ENCODE results near the gene RNU11.
"Not testable (repeated sequence)": the region's sequence is repeated elsewhere in the genome, so short reads cannot be mapped to it uniquely, and the experiment has no call there.

The RNU11 gene

GRCh38 chr1:28644494-28644893, 3.9 kb upstream of the RNU11 start:
- H3K4me3 ChIP-seq (replicated peaks; ENCODE audit: low read depth, low read length): peak overlapping the region; percentile 98; the same call in 1 of the 2 replicates
- no peak for DNase-seq (ENCODE audit: extremely low read depth, low read depth)
- TF ChIP-seq, protein P1, sequence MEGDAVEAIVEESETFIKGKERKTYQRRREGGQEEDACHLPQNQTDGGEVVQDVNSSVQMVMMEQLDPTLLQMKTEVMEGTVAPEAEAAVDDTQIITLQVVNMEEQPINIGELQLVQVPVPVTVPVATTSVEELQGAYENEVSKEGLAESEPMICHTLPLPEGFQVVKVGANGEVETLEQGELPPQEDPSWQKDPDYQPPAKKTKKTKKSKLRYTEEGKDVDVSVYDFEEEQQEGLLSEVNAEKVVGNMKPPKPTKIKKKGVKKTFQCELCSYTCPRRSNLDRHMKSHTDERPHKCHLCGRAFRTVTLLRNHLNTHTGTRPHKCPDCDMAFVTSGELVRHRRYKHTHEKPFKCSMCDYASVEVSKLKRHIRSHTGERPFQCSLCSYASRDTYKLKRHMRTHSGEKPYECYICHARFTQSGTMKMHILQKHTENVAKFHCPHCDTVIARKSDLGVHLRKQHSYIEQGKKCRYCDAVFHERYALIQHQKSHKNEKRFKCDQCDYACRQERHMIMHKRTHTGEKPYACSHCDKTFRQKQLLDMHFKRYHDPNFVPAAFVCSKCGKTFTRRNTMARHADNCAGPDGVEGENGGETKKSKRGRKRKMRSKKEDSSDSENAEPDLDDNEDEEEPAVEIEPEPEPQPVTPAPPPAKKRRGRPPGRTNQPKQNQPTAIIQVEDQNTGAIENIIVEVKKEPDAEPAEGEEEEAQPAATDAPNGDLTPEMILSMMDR (IDR thresholded peaks at IDR 0.05; ENCODE audit: low read depth, low read length, missing control alignments): no peak

GRCh38 chr1:28645406-28645805, 3.0 kb upstream of the RNU11 start:
- H3K4me3 ChIP-seq (replicated peaks; ENCODE audit: low read depth, low read length); DNase-seq (ENCODE audit: extremely low read depth, low read depth): not testable (repeated sequence)

- DNase-seq (ENCODE audit: extremely low read depth, low read depth): no peak
- no peak overlapping the region for H3K4me3 ChIP-seq (replicated peaks; ENCODE audit: low read depth, low read length)
- TF ChIP-seq, protein P1 (IDR thresholded peaks at IDR 0.05; ENCODE audit: low read depth, low read length, missing control alignments): no peak
These were observed 2.4 kb upstream of the RNU11 start for GRCh38 chr1:28646040-28646439.

DNA sequence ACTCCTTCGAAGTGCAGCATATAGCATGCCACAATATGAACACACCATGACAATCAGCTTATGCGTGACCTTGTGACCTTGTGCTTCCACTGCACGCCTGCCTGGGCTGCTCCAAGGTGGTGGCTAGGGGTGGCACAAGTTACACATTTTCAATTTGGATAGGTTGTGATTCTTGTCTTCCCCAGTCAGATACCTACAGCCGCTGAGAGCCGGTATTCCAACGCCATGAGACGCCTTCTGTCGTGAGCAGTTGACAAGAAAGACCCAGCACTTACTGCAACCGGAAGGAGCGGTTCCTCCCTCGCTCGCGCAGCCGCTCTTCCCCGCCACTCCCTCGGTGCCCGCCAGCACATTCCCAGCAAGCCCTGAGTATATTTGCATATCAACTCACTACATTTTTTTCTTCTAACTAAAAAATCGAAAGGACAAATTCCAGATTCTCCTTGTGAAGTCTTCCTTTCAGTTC, 359 bp upstream of the RNU11 start:
- TF ChIP-seq, protein P1 (IDR thresholded peaks at IDR 0.05; ENCODE audit: low read depth, low read length, missing control alignments): no peak
- DNase-seq (ENCODE audit: extremely low read depth, low read depth): peak; percentile 83
- peak overlapping the region; percentile 33 for H3K4me3 ChIP-seq (replicated peaks; ENCODE audit: low read depth, low read length)

DNA sequence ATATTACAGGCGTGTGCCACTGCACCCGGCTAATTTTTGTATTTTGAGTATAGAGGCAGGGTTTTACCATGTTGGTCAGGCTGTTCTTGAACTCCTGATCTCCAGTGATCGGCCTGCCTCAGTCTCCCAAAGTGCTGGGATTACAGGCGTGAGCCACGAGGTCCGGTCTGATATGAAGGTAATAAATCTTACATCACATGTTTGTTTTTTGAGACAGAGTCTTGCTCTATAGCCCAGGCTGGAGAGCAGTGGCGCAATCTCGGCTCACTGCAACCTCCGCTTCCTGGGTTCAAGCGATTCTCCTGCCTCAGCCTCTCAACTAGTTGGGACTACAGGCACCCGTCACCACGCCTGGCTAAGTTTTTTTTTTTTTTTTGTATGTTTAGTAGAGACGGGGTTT, 4.7 kb downstream of the RNU11 start:
- DNase-seq (ENCODE audit: extremely low read depth, low read depth); H3K4me3 ChIP-seq (replicated peaks; ENCODE audit: low read depth, low read length): not testable (repeated sequence)

- not testable (repeated sequence) for DNase-seq (ENCODE audit: extremely low read depth, low read depth); H3K4me3 ChIP-seq (replicated peaks; ENCODE audit: low read depth, low read length)
These were observed 5.5 kb downstream of the RNU11 start for GRCh38 chr1:28653870-28654269.

DNA sequence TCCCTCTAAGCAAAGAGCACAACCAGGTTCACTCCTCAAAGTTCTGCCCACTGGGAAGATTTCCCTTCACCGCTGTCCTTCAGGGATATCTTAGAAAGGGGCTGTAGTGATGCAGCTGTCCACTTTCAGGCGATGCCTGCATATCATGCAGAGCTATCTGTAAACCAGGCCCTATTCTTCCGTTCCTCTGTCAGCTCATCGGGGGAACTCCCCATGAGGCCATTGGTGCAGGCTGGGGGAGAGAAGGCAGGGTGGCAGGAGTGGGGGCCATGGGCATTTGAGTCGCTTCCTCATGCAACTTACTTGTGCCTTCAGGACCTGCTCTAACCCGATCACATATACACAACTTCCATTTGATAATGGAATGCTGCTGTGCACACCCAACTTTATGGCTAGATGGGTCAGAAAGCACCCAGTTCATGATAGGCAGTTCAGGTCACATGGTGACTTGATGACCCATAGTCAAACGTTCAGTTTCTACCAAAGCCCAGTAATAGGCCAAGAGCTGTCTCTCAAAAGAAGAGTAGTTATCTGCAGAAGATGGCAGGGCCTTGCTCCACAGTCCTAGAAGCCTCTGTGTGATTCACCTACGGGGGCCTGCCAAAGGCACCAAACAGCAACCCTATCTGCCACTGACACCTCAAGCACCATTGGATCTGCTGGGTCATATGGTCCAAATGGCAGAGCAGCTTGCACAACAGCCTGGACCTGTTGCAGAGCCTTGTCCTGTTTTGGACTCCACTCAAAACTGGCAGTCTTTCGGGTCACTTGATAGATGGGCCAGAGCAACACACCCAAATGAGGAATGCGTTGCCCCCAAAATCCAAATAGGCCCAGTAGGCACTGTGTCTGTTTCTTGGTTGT, 7.3 kb downstream of the RNU11 start:
- DNase-seq (ENCODE audit: extremely low read depth, low read depth); H3K4me3 ChIP-seq (replicated peaks; ENCODE audit: low read depth, low read length): not testable (repeated sequence)

GRCh38 chr1:28656335-28656734, 7.9 kb downstream of the RNU11 start:
- TF ChIP-seq, protein P1 (IDR thresholded peaks at IDR 0.05; ENCODE audit: low read depth, low read length, missing control alignments): no peak
- H3K4me3 ChIP-seq (replicated peaks; ENCODE audit: low read depth, low read length): no peak overlapping the region
- DNase-seq (ENCODE audit: extremely low read depth, low read depth): no peak

DNA sequence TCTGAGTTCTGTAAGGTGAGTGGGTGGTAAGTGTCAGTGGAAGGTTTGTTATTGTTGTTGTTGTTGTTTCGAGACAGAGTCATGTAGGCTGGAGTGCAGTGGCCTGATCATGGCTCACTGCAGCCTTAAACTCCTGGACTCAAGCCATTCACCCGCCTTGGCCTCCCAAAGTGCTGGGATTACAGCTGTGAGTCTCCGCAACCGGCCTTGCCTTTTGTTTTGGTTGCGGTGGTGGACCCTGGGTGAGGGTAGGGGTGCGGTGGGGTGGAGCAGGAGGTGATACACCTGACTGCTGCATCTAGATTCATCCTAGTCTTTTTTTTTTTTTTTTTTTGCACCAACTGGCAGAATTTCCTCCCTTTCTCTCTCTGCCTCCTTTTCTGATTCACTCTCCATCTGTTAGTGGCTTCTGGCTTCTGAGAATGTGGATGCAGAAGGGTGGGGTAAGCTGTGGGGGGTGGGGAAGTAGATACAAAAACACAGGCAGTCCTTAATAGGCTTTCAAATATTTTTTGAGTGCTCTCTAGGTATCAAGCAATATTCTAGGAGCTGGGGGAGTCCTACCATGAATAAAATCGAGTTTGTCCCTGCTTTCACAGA, 15.6 kb downstream of the RNU11 start:
- DNase-seq (ENCODE audit: extremely low read depth, low read depth): no peak
- H3K4me3 ChIP-seq (replicated peaks; ENCODE audit: low read depth, low read length): no peak overlapping the region
- TF ChIP-seq, protein P1 (IDR thresholded peaks at IDR 0.05; ENCODE audit: low read depth, low read length, missing control alignments): no peak
